Astrocyte of the cerebellum (primary cell): ENCODE results near the gene FBXO11.

Experiments
- DNase-seq: peaks from one replicate; pipeline ENCODE4 v3.0.0-alpha.2; 2011; ENCODE audit warnings: low read depth
- H3K4me3 ChIP-seq: 2 replicates; pipeline ENCODE4 v1.5.1; 2011; ENCODE audit warnings: mild to moderate bottlenecking, low read depth, low read length, moderate library complexity
- in situ Hi-C: cut with HindIII; loops from 2 replicates; pipeline ENCODE4 v1.10.0; 2017; ENCODE audit warnings: low sequenced_read_pairs
- TF ChIP-seq, protein P1 (sequence below): IDR thresholded peaks from 2 replicates; pipeline ENCODE4 v1.5.1; 2012; ENCODE audit warnings: low read length, low read depth, moderate library complexity, mild to moderate bottlenecking; ENCODE audit errors: missing control alignments

The FBXO11 gene

DNA sequence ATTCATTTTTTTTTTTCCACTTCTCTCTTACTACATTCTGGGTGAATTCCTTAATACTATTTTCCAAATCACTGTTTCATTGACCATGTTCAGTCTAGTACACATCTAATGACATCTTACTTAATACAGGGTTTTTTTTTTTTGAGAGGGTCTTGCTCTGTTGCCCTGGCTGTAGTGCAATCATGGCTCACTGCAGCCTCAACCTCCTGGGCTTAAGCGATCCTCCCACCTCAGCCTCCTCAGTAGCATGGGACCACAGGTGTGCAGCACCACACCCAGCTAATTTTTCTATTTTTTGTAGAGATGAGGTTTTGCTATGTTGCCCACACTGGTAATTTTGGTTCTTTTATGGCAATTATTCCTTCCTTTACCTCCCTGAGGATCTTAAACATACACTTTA is 29.4 kb downstream of the FBXO11 start:
- TF ChIP-seq, protein P1, sequence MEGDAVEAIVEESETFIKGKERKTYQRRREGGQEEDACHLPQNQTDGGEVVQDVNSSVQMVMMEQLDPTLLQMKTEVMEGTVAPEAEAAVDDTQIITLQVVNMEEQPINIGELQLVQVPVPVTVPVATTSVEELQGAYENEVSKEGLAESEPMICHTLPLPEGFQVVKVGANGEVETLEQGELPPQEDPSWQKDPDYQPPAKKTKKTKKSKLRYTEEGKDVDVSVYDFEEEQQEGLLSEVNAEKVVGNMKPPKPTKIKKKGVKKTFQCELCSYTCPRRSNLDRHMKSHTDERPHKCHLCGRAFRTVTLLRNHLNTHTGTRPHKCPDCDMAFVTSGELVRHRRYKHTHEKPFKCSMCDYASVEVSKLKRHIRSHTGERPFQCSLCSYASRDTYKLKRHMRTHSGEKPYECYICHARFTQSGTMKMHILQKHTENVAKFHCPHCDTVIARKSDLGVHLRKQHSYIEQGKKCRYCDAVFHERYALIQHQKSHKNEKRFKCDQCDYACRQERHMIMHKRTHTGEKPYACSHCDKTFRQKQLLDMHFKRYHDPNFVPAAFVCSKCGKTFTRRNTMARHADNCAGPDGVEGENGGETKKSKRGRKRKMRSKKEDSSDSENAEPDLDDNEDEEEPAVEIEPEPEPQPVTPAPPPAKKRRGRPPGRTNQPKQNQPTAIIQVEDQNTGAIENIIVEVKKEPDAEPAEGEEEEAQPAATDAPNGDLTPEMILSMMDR = no peak
- in situ Hi-C loops = no loop called here
- no peak for DNase-seq
- no peak overlapping the region for H3K4me3 ChIP-seq

DNA sequence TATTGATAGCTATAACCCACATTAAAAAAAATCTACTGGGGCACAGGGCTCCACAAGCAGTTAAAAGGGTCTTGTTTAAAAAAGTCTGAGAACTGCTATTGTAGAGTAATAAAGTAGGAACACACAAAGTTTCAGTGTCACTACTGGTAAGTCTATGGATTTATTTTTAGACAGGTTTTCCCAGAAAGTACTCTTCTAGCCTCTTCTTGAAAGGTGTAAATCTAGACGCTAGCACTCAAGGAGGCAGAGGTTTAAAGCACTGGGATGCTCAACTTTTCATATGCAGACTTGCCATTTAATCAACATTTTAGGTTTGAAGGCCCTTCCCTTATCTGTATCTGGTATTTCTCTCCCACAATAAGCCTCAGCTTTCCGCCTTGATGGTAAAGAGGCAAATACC is 33.4 kb downstream of the FBXO11 start:
- no peak overlapping the region for H3K4me3 ChIP-seq
- in situ Hi-C loops = no loop called here
- TF ChIP-seq, protein P1 = no peak
- DNase-seq = no peak

DNA sequence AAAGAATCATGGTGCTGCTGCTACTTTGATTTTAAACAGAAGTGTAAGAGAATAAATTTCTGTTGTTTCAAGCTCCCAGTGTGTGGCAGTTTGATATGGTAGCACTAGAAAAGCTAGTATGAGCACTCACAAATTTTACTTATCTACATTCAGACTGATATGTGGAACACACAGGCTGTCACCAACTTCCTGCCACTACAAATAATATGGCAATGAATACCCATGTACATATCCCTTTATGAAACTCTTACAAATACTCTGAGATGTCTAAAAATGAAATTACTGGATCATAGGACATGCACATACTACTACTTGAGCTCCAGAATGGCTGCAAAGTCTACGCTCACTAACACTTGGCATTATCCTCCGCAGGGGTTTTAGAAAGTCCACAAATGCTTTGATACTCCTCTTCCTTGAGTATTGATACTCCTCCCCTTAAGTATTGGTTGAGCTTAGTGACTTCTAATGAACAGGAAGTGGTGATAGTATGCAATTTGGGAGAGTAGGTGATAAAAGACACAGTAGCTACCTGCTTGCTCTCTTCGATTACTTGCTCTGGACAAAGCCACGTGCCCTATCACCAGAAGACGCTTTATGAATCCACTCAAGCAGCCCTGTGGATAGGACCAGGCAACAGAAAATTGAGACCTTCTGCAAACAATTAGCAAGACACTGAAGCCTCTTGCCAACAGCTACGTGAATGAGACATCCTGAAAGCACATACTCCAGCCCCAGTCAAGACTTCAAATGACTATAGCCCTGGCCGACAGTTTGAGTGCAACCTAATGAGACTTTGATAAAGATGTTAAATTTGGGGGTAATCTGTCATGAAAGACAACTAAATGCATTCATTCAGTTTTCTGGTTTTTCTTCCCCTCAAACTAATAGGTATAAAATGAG is 35.4 kb downstream of the FBXO11 start:
- TF ChIP-seq, protein P1 = no peak
- no peak overlapping the region for H3K4me3 ChIP-seq
- in situ Hi-C loops = no loop called here
- DNase-seq = no peak

DNA sequence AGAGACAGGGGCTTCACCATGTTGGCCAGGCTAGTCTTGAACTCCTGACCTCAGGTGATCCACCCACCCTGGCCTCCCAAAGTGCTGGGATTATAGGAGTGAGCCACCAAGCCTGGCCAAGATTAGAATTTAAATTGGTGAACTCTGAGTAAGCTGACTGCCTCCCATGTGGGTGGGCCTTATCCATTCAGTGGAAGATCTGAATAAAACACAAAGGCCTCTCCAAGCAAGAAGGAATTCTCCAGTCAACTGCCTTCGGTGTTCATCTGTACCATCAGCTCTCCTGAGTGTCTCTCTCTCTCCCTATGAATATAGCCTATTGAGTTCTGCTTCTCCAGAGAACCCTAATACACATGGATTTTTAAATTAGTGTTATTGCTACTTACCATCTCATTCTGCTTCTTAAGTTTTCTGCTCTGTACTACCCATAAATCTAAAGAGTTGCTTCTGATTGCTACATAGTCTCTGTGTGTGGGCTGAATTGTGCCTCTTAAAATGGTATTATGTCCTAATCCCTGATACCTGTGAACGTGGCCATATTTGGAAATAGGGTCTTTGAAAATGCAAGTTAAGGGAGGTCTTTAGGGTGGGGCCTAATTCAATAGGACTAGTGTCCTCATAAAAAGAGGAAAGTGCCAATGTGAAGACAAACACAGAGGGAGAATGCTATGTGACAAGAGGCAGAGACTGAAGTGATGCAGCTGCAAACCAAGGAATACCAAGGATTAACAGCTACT is 36.3 kb downstream of the FBXO11 start:
- in situ Hi-C loops = no loop called here
- DNase-seq = no peak
- H3K4me3 ChIP-seq = no peak overlapping the region
- TF ChIP-seq, protein P1 = no peak

DNA sequence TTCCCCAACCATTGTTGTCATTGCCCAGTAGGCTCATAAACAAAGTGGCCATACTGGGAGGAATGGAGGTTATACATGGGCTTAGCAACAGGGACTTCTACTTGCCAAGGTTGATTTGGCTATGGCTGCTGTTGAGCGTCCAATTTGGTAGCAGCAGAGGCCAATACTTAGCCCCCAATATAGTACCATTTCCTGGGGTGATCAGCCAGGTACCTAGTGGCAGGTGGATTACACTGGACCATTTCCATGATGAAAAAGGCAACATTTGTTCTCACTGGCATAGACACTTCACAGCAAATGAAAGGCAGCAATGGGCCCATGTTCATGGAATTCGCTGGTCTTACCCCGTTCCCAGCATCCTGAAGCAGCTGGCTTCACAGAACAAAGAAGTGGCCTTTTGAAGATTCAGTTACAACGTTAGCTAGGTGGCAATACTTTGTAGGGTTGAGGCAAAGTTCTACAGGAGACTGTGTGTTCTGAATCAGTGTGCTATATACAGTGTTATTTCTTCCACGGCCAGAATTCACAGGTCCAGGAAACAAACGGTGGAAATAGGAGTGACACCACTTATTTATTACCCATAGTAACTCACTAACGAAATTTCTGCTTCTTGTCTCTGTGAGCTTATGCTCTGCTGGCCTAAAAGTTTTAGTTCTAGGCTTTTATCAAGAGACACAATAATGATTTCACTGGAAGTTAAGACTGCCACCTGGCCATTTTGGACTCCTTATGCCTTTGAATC is 37.5 kb downstream of the FBXO11 start:
- no peak for DNase-seq
- H3K4me3 ChIP-seq = no peak overlapping the region
- in situ Hi-C loops = no loop called here
- TF ChIP-seq, protein P1 = no peak

DNA sequence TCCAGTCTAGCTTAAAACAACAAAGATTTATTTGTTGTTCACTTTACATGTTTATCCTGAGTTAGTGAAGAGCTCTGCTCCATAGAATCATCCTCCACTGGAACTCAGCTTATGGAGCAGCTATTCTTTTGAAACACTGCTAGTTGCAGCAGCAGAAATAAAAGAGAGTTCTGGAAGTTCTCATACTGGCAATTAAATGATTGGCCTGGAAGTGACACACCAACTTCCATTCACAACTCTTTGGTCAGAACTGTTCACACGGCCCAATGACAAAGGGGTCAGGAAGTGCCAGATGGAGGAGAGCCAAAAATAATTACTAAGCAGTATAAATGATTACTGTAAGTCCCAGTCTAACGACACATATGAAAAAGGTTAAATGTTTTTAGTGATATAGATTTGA is 39.1 kb downstream of the FBXO11 start:
- H3K4me3 ChIP-seq = no peak overlapping the region
- TF ChIP-seq, protein P1 = no peak
- DNase-seq = peak; percentile 54
- in situ Hi-C loops = no loop called here
